H9 (cell line): ENCODE data around the gene LEMD1. TPM values are rescaled to one million over a fixed set of nuclear protein-coding genes. Genes with fewer than 3 reads are reported as not detected.
"Not testable (repeated sequence)": the region's sequence is repeated elsewhere in the genome, so short reads cannot be mapped to it uniquely, and the experiment has no call there.

Source experiments
- DNase-seq: peaks from one replicate; pipeline ENCODE4 v3.0.0-alpha.2; 2017
- H2AFZ ChIP-seq: one replicate; pipeline ENCODE4 v1.6.1; 2013; ENCODE audit warnings: mild to moderate bottlenecking, low read length, control low read depth, moderate library complexity
- H2AK5ac ChIP-seq: 2 replicates; pipeline ENCODE4 v1.6.1; 2013; ENCODE audit warnings: low read length, control low read depth, mixed read lengths; ENCODE audit not compliant: insufficient read length
- H2BK120ac ChIP-seq: one replicate; pipeline ENCODE4 v1.6.1; 2013; ENCODE audit warnings: low read depth, mild to moderate bottlenecking, low read length, control low read depth, inconsistent platforms; ENCODE audit not compliant: poor library complexity, severe bottlenecking
- H2BK12ac ChIP-seq: 2 replicates; pipeline ENCODE4 v1.6.1; 2013; ENCODE audit warnings: low read length, control low read depth, mixed read lengths, low read depth; ENCODE audit not compliant: insufficient read length
- H2BK15ac ChIP-seq: 2 replicates; pipeline ENCODE4 v1.6.1; 2013; ENCODE audit warnings: low read depth, low read length, control low read depth
- H2BK20ac ChIP-seq: one replicate; pipeline ENCODE4 v1.6.1; 2013; ENCODE audit warnings: low read depth, mild to moderate bottlenecking, low read length, control low read depth, inconsistent platforms; ENCODE audit not compliant: poor library complexity, severe bottlenecking
- H2BK5ac ChIP-seq: 2 replicates; pipeline ENCODE4 v1.6.1; 2013; ENCODE audit warnings: low read length, control low read depth, mixed read lengths; ENCODE audit not compliant: insufficient read length
- H3K14ac ChIP-seq: 2 replicates; pipeline ENCODE4 v1.6.1; 2013; ENCODE audit warnings: low read length, control low read depth; ENCODE audit not compliant: insufficient read depth
- H3K18ac ChIP-seq: 2 replicates; pipeline ENCODE4 v1.6.1; 2013; ENCODE audit warnings: low read depth, mild to moderate bottlenecking, mixed read lengths, low read length, control low read depth; ENCODE audit not compliant: insufficient read length
- H3K23ac ChIP-seq: 2 replicates; pipeline ENCODE4 v1.6.1; 2013; ENCODE audit warnings: low read length, control low read depth, mixed read lengths, low read depth; ENCODE audit not compliant: insufficient read length
- H3K23me2 ChIP-seq: 2 replicates; pipeline ENCODE4 v1.6.1; 2013; ENCODE audit warnings: low read depth, mild to moderate bottlenecking, mixed read lengths, low read length, control low read depth; ENCODE audit not compliant: insufficient read length, poor library complexity, severe bottlenecking
- H3K27ac ChIP-seq: 2 replicates; pipeline ENCODE4 v1.5.1; 2013; ENCODE audit warnings: low read length, control low read depth, mixed read lengths, low read depth; ENCODE audit not compliant: insufficient read length
- H3K27me3 ChIP-seq: 2 replicates; pipeline ENCODE4 v1.6.1; 2013; ENCODE audit warnings: low read length, control low read depth, inconsistent platforms; ENCODE audit not compliant: insufficient read depth
- H3K4ac ChIP-seq: 2 replicates; pipeline ENCODE4 v1.6.1; 2013; ENCODE audit warnings: low read depth, mild to moderate bottlenecking, control low read depth, inconsistent platforms, low read length, moderate library complexity
- H3K4me1 ChIP-seq: 2 replicates; pipeline ENCODE4 v1.6.1; 2013; ENCODE audit warnings: low read length, control low read depth, inconsistent platforms; ENCODE audit not compliant: insufficient read depth
- H3K4me2 ChIP-seq: 2 replicates; pipeline ENCODE4 v1.6.1; 2013; ENCODE audit warnings: low read length, control low read depth, mixed read lengths; ENCODE audit not compliant: insufficient read length, insufficient read depth
- H3K56ac ChIP-seq: 2 replicates; pipeline ENCODE4 v1.6.1; 2013; ENCODE audit warnings: low read depth, mild to moderate bottlenecking, mixed read lengths, low read length, control low read depth; ENCODE audit not compliant: insufficient read length
- H3K79me1 ChIP-seq: 2 replicates; pipeline ENCODE4 v1.6.1; 2013; ENCODE audit warnings: low read depth, mild to moderate bottlenecking, moderate library complexity, low read length, control low read depth, inconsistent platforms; ENCODE audit not compliant: insufficient read depth, poor library complexity, severe bottlenecking
- H3K79me2 ChIP-seq: 2 replicates; pipeline ENCODE4 v1.6.1; 2013; ENCODE audit warnings: low read length, control low read depth, inconsistent platforms; ENCODE audit not compliant: insufficient read depth
- H3K9ac ChIP-seq: 2 replicates; pipeline ENCODE4 v1.6.1; 2013; ENCODE audit warnings: low read length, control low read depth, mixed read lengths; ENCODE audit not compliant: insufficient read length; ENCODE audit errors: extremely low read depth
- H3K9me3 ChIP-seq: one replicate; pipeline ENCODE4 v1.6.1; 2013; ENCODE audit warnings: low read depth, low read length, inconsistent platforms; ENCODE audit not compliant: control insufficient read depth
- H3T11ph ChIP-seq: one replicate; pipeline ENCODE4 v1.6.1; 2013; ENCODE audit warnings: mild to moderate bottlenecking, low read length, control low read depth, inconsistent platforms
- H4K20me1 ChIP-seq: one replicate; pipeline ENCODE4 v1.6.1; 2013; ENCODE audit not compliant: control insufficient read depth, insufficient read length, insufficient read depth
- H4K5ac ChIP-seq: 2 replicates; pipeline ENCODE4 v1.6.1; 2013; ENCODE audit warnings: low read depth, mild to moderate bottlenecking, mixed read lengths, low read length, control low read depth; ENCODE audit not compliant: insufficient read length
- H4K8ac ChIP-seq: replicated peaks from 2 replicates; pipeline ENCODE4 v1.6.1; 2013; ENCODE audit warnings: low read length, control low read depth, mixed read lengths, low read depth; ENCODE audit not compliant: insufficient read length
- H4K91ac ChIP-seq: 2 replicates; pipeline ENCODE4 v1.6.1; 2013; ENCODE audit warnings: low read depth, mild to moderate bottlenecking, moderate library complexity, mixed read lengths, low read length, control low read depth; ENCODE audit not compliant: insufficient read length
- H3K27ac Mint-ChIP-seq, 3 experiments: 2 replicates in 2 of 3; 3 replicates in 1 of 3; pipeline ENCODE4 v1.8.0; 2020 to 2021; ENCODE audit warnings: mixed read lengths in 3 of 3, mild to moderate bottlenecking in 1 of 3, moderate library complexity in 1 of 3
- H3K27me3 Mint-ChIP-seq: 2 replicates; pipeline ENCODE4 v1.8.0; 2021; ENCODE audit warnings: low read depth, mild to moderate bottlenecking, moderate library complexity, mixed read lengths
- H3K36me3 Mint-ChIP-seq, 3 experiments: 2 replicates in 2 of 3; 3 replicates in 1 of 3; pipeline ENCODE4 v1.8.0; 2020 to 2021; ENCODE audit warnings: low read depth in 3 of 3, mixed read lengths in 3 of 3; ENCODE audit not compliant: insufficient read depth in 1 of 3
- H3K4me1 Mint-ChIP-seq, 2 experiments: 2 replicates each; pipeline ENCODE4 v1.8.0; 2020; ENCODE audit warnings: mixed read lengths in 2 of 2
- H3K4me3 Mint-ChIP-seq, 2 experiments: 2 replicates in 1 of 2; 3 replicates in 1 of 2; pipeline ENCODE4 v1.8.0; 2020 to 2021; ENCODE audit warnings: mild to moderate bottlenecking in 2 of 2, mixed read lengths in 2 of 2, moderate library complexity in 1 of 2
- H3K9me3 Mint-ChIP-seq, 2 experiments: 2 replicates in 1 of 2; 3 replicates in 1 of 2; pipeline ENCODE4 v1.8.0; 2020; ENCODE audit warnings: mild to moderate bottlenecking in 2 of 2, mixed read lengths in 2 of 2, moderate library complexity in 1 of 2
- WGBS: extraction: QIAGEN DNeasy Blood & Tissue Kit; methylation state at CpG from one replicate; pipeline ENCODE4 v1.1.7; 2013; ENCODE audit warnings: missing lambda C conversion rate, low lambda C conversion rate, mixed read lengths; ENCODE audit not compliant: insufficient read length; ENCODE audit errors: extremely low coverage; 5-methylcytosine and 5-hydroxymethylcytosine counted together
- total RNA-seq: library from RNA; stranded (reverse); gene quantifications from 2 replicates; pipeline ENCODE4 v1.2.1, GENCODE V29; 2021

LEMD1 gene
- total RNA-seq, 1 experiment from 2014 or later: 11.8 TPM

GRCh38 chr1:205404484-205404883 is 17.4 kb downstream of the LEMD1 start:
- Mint-ChIP-seq H3K36me3 (peaks cover 7 to 17% (median 12%) of the 10 kb centered on the region in 3 experiments; a peak in 6 of 7 replicates), H3K9me3 (peaks cover 11 to 18% of the 10 kb centered on the region in 2 experiments), H3K27me3 (peaks cover 25% of the 10 kb centered on the region)
- not testable (repeated sequence) for H3K79me2 ChIP-seq, H3K4me1 Mint-ChIP-seq, H2BK20ac ChIP-seq, H3K23ac ChIP-seq, H2BK5ac ChIP-seq, H3K4me3 Mint-ChIP-seq, H3K27ac ChIP-seq, H4K91ac ChIP-seq, H3T11ph ChIP-seq, H4K5ac ChIP-seq, H3K27me3 ChIP-seq, H3K79me1 ChIP-seq, H4K20me1 ChIP-seq, H3K27ac Mint-ChIP-seq, H3K18ac ChIP-seq, H3K4me2 ChIP-seq, DNase-seq, H3K23me2 ChIP-seq, H3K4me1 ChIP-seq, H4K8ac ChIP-seq, H2BK12ac ChIP-seq, H3K9ac ChIP-seq, H2AK5ac ChIP-seq, H3K9me3 ChIP-seq, H2AFZ ChIP-seq, H2BK120ac ChIP-seq, H3K4ac ChIP-seq, H3K14ac ChIP-seq, H3K56ac ChIP-seq, H2BK15ac ChIP-seq
- whole genome bisulfite sequencing: no CpG with 5 or more reads among the region's 3 CpGs
